GM21825 (cell line): Measurements from ENCODE around the gene DLGAP1.
"Not testable (repeated sequence)": the region's sequence is repeated elsewhere in the genome, so short reads cannot be mapped to it uniquely, and the experiment has no call there.

ENCODE experiments used
- ATAC-seq: cut with Tn5 transposase; IDR thresholded peaks from one replicate; pipeline ENCODE4 v1.9.1; 2021; ENCODE audit warnings: mild to moderate bottlenecking, moderate library complexity; ENCODE audit not compliant: unreplicated experiment

Gene DLGAP1

GRCh38 chr18:3619222-3619621 is 835.9 kb downstream of the DLGAP1 start:
- ATAC-seq = no peak

GRCh38 chr18:3616744-3617143 is 838.4 kb downstream of the DLGAP1 start:
- ATAC-seq = no peak

GRCh38 chr18:3616142-3616541 is 839.0 kb downstream of the DLGAP1 start:
- no peak for ATAC-seq

GRCh38 chr18:3615374-3615985 is 839.6 kb downstream of the DLGAP1 start:
- ATAC-seq = no peak

GRCh38 chr18:3612315-3612714 is 842.8 kb downstream of the DLGAP1 start:
- ATAC-seq = no peak

- ATAC-seq = no peak
These were observed 843.6 kb downstream of the DLGAP1 start for GRCh38 chr18:3611313-3612090.

- ATAC-seq = no peak
These were observed 844.3 kb downstream of the DLGAP1 start for GRCh38 chr18:3610813-3611212.

GRCh38 chr18:3610188-3610708 is 844.9 kb downstream of the DLGAP1 start:
- no peak for ATAC-seq

GRCh38 chr18:3608488-3608887 is 846.6 kb downstream of the DLGAP1 start:
- no peak for ATAC-seq

GRCh38 chr18:3608099-3608453 is 847.0 kb downstream of the DLGAP1 start:
- ATAC-seq = not testable (repeated sequence)

GRCh38 chr18:3607309-3608098 is 847.6 kb downstream of the DLGAP1 start:
- no peak for ATAC-seq

GRCh38 chr18:3606863-3607262 is 848.2 kb downstream of the DLGAP1 start:
- not testable (repeated sequence) for ATAC-seq

GRCh38 chr18:3605954-3606443 is 849.1 kb downstream of the DLGAP1 start:
- ATAC-seq = no peak

GRCh38 chr18:3605486-3605952 is 849.6 kb downstream of the DLGAP1 start:
- ATAC-seq = no peak

- peak; percentile 83 for ATAC-seq
These were observed 850.4 kb downstream of the DLGAP1 start for GRCh38 chr18:3604498-3605408.

- ATAC-seq = no peak
These were observed 850.9 kb downstream of the DLGAP1 start for GRCh38 chr18:3604235-3604497.

- ATAC-seq = peak; percentile 38
These were observed 851.5 kb downstream of the DLGAP1 start for GRCh38 chr18:3603421-3604234.

- not testable (repeated sequence) for ATAC-seq
These were observed 853.9 kb downstream of the DLGAP1 start for GRCh38 chr18:3601106-3601755.

GRCh38 chr18:3599861-3600260 is 855.2 kb downstream of the DLGAP1 start:
- ATAC-seq = no peak
